Nucleus accumbens (tissue), 56 donors: ENCODE results near the gene MYO10.
"Not testable (repeated sequence)": the region's sequence is repeated elsewhere in the genome, so short reads cannot be mapped to it uniquely, and the experiment has no call there.

Experiments used
- DNase-seq, 56 donors: peaks; one replicate each; lab custom pipeline; 2025; lab: John Stamatoyannopoulos, UW

The MYO10 gene

DNA sequence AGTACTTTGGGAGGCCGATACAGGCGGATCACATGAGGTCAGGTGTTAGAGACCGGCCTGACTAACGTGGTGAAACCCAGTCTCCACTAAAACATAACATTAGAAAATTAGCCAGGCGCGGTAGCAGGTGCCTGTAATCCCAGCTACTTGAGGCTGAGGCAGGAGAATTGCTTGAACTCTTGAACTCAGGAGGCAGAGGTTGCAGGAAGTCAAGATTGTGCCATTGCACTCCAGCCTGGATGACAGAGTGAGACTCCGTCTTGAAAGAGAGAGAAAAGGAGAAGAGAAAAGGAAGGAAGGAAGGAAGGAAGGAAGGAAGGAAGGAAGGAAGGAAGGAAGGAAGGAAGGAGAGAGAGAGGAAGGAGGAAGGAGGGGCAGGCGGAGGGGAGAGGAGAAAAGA lies 45.1 kb downstream of the MYO10 start:
- DNase-seq, result no peak

DNA sequence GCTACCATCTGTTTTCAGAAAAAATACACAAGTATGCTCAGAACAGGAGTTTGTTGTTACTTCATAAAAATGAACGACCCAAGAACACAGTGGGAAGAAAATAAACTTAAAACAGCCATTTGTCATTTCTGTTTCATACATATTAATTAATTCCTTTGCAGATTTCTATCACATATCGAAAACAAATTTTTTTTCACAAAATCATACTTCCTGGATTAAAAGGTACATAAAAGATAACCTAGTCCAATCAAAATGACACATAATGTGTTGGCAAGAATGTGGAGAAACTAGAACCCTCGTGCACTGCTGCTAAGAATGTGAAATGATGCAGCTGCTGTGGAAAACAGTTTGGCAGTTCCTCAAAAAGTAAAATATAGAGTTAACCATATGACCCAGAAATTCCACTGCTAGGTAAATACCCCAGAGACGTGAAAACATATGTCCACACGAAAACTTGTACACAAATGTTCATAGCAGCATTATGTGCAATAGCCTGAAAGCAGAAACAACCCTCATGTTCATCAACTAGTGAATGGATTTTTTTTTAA lies 46.0 kb downstream of the MYO10 start:
- no peak for DNase-seq

- DNase-seq, result no peak
These were observed 46.7 kb downstream of the MYO10 start for GRCh38 chr5:16889203-16889971.

DNA sequence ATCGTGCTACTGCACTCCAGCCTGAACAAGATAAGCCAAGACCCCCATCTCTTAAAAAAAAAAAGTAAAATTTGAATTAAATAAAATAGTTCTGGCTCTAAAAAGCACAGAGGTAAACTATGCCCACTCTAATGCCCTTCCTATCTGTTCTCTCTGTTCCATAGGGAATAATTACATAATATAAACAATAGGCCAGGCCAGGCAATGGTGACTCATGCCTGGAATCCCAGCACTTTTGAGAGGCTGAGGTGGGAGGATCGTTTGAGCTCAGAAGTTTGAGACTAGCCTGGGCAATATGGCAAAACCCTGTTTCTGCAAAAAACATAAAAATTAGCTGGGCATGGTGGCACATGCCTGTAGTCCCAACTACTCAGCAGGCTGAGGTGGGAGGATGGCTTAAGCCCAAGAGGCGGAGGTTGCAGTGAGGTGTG lies 47.4 kb downstream of the MYO10 start:
- no peak for DNase-seq

DNA sequence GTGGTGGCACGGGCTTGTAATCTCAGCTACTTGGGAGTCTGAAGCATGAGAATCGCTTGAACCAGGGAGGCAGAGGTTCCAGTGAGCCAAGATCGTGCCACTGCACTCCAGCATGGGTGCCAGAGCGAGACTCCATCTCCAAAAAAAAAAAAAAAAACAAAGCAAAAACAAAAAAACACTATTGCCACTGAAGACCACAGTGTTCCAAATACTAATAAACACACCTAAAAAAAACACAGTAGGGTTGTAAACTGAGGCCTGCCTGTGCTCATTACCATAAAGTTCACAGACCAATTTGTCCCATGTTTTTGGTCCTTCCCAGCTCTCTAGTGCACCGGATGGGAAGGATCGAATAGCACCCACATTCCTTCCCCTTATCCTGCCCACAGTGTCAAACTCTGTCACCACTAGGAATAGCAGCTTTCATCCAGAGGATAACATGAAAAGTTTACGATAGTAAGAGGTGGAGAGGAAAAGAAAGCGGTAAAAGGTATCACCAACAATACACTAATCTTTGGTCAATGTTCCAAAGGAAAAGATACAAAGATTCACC lies 49.2 kb downstream of the MYO10 start:
- no peak for DNase-seq

DNA sequence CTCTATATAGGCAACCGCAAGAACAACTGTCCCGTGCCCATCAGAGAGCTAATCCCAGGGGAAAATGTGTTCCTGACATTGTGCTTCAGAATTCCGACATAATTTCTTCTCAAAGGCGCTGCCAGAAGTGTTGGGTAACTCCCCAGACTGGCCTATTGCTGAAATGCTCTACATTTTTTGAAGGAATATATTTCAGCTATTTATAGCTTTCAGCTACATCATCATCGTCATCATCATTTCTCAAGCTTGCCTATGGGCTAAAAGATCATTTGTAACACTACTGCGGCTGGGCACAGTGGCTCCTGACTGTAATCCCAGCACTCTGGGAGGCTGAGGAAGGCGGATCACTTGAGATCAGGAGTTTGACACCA lies 49.7 kb downstream of the MYO10 start:
- no peak for DNase-seq

DNA sequence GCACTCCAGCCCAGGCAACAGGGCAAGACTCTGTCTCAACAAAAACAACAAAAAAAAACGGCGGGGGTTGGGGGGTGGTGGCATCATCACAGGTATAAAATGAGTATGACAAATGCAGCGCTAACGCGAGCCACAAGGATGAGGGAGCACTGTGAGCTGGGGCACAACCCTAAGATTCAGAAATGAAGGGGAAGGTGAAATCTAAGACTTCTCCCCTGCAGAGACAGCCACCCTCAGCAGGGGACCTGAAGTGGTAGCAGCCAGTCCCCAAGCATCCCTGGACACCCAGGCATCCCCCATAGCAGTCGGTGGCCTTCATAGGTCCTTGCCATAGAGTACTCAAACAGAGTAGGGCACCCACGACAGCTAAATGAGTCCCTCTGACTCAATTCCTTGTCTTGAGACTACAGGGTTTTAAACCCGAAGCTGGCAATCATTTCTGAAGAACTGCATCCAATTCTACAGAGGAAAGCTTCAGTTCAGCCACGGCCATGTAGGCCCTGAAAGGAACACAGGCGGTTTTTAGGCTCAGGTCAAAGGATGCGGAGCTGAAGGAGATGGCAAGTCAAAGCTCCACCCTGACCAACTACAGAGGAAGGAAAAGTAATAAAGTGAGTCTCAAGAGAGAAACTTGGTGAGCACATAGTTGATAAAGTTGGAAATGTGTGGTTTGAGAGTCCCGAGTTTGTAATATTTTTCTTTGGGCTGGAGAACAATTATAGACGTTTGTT lies 50.3 kb downstream of the MYO10 start:
- DNase-seq, result no peak

GRCh38 chr5:16884595-16884994 lies 51.5 kb downstream of the MYO10 start:
- DNase-seq, result no peak

- DNase-seq, result no peak
These were observed 52.3 kb downstream of the MYO10 start for GRCh38 chr5:16883806-16884205.

- DNase-seq, result no peak
These were observed 52.9 kb downstream of the MYO10 start for GRCh38 chr5:16883176-16883575.

- no peak for DNase-seq
These were observed 54.8 kb downstream of the MYO10 start for GRCh38 chr5:16881251-16881650.

- no peak for DNase-seq
These were observed 55.5 kb downstream of the MYO10 start for GRCh38 chr5:16880547-16880946.

DNA sequence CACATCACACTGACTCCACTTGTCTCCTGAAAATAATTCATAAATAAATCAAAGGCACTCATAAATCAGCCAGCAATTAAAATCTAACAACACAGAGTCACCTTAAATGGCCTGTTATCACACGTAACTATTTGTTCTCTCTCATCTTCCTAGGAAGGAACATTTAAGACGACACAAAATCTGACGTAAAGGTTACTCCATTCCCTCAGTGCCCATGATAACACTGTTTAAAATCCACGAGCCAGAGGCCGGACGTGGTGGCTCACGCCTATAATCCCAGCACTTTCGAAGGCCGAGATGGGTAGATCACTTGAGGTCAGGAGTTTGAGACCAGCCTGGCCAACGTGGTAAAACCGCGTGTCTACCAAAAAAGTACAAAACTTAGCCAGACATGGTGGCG lies 56.4 kb downstream of the MYO10 start:
- no peak for DNase-seq

DNA sequence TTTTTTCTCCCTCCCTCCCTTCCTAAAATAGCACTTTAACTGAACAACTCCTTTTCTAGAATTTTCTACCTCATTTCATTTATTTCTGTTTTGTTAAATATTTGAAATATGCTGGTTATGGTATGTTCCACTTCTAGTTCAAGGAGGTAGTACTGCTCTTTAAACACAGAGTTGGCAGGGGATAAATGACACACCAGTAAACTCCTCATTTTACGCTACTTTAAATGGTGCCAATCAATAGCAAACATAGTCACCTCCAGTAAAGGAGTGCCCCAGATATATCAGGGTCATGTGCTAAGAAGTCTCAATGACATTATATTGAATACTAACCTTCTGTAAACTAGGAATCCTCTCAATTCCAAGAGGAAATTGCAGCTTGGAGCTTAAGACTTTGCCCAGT lies 56.9 kb downstream of the MYO10 start:
- no peak for DNase-seq

DNA sequence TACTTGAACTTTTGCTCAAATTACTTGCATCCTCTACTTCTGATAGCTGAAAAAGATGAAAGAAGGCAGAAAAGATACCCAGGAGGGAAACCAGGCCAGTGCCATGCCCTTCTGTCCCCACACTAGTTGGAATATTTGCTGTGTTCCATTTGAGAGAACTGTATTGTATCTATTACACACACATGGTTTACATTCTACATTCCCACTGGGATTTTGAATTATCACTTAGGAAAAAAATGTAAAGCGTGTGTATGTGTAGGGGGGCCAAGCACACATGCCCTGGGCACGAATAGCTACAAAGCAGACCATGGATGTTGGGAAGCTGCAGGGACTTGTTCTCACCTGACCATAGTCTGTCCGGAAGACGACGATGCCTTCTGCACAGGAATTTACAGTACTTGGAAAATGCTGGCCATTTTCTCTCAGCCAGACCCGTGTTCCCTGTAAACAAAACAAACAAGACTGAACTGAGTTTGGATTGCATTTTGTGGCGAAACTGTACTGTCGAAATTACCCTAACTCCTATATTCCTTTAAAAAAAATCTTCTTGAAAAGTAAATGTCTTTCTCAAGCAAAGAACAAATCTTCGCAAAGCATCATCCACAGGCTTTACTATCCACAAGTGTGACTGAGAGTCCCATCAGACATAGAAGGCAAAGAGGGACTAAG lies 58.7 kb downstream of the MYO10 start:
- DNase-seq, result no peak

GRCh38 chr5:16874424-16874823 lies 61.7 kb downstream of the MYO10 start:
- DNase-seq, result not testable (repeated sequence)

DNA sequence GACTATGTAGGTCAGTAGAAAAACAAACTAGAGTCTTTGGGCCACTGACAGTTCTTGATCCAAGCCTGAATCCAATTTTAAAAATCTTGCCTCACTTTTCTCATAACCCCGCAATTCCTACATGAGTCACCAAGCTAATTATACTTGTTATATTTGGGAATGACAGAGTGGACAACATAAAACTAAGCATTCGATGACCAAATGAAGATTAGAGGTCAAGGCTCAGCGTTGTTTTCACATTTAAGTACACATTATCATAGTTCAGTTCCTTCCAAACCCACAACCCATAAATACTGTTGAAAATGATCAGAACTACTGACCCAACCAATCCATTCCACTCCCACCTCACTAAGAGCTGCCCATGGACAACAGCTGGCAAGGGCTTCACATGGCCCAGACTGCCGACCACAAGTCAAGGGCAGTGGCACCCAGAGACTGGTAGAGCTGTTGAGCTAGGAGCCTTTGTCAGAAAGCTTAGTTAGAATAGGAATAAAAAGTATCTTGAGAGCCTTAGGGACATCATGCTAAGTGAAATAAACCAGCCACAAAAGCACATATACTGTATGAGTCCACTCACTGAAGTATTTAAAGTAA lies 64.2 kb downstream of the MYO10 start:
- DNase-seq, result no peak

- no peak for DNase-seq
These were observed 65.2 kb downstream of the MYO10 start for GRCh38 chr5:16870878-16871277.

DNA sequence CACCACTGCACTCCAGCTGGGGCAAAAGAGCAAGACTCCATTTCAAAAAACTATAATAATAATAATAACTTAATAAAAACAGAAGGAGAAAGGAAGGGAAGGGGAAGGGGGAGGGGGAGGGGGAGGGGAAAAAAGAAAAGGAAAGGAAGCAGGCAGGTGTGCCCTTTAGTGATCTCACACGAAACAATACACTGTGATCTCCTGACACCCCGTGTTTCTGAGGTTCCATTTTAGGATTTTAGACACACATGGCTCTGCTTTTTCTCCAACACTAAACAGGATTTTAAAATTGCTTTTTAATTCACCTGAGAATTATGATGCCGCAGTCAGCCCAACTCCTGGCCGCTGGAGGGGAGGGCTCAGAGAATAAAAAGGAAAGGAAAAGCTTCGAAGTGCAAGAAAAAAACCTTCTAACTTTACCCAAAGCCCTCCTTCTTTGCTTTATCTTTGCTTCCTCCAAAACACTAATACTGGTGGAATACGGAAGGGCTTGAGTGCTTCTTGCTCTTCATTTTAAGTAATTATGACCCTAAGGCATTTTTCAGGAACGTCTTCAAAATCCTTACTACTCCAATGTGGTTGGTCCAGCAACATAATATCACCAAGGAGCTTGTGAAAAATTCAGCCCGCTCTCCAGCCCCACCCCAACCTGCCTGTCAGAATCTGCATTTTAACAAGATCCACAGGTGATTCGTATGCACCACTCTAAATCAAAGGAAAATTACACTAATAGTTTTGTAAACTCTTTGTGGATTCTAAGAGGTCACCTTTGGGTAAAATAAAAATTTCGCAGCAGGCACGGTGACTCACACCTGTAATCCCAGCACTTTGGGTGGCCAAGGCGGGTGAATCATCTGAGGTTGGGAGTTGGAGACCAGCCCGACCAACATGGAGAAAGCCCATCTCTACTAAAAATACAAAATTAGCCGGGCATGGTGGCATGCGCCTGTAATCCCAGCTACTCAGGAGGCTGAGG lies 66.0 kb downstream of the MYO10 start:
- no peak for DNase-seq
